Adrenal gland (tissue), 5 donors: Measurements from ENCODE around the gene SMTNL2.

ENCODE experiments used
- CTCF ChIP-seq, 6 experiments: fragments of 450-650 bp in 4 of 6; fragments of 200-600 bp in 2 of 6; sonication (generic) in 1 of 6; IDR thresholded peaks; 1 replicate in 5 of 6; 2 replicates in 1 of 6; pipeline versions ENCODE4 v1.5.1 to v1.8.0; 2016 to 2021; ENCODE audit warnings: antibody characterized with exemption in 6 of 6, mild to moderate bottlenecking in 2 of 6, moderate library complexity in 1 of 6
- POLR2A ChIP-seq, 2 donors: fragments of 450-650 bp; IDR thresholded peaks; one replicate each; pipeline ENCODE4 v1.6.1; 2017; ENCODE audit warnings: antibody characterized with exemption in 2 of 2, mild to moderate bottlenecking in 2 of 2, moderate library complexity in 1 of 2
- donor health status: DM: no; HTN: no; CAD: no.

GRCh38 chr17:4574448-4575045, 9.8 kb upstream of the SMTNL2 start:
- no peak for TF ChIP-seq CTCF (IDR thresholded peaks at IDR 0.05)
- no peak for TF ChIP-seq POLR2A (IDR thresholded peaks at IDR 0.05)
